CD14-positive monocyte (primary cell): ENCODE data around the gene TMEM45B. TPM values are rescaled to one million over a fixed set of nuclear protein-coding genes. Genes with fewer than 3 reads are reported as not detected.
"Not testable (repeated sequence)": the region's sequence is repeated elsewhere in the genome, so short reads cannot be mapped to it uniquely, and the experiment has no call there.

Experiments used
- DNase-seq, 3 donors: peaks; one replicate each; pipeline ENCODE4 v3.0.0-alpha.2; 2011 to 2022
- H2AFZ ChIP-seq: 2 replicates; pipeline ENCODE4 v1.6.0; 2012; ENCODE audit warnings: mild to moderate bottlenecking, low read depth, low read length, inconsistent platforms; ENCODE audit not compliant: insufficient read depth, poor library complexity, severe bottlenecking
- H3K27ac ChIP-seq, 2 donors: 1 replicate in 1 of 2; 2 replicates in 1 of 2; pipeline ENCODE4 v1.5.1; 2012 to 2013; ENCODE audit warnings: low read length in 2 of 2, control low read depth in 1 of 2, inconsistent platforms in 1 of 2, low read depth in 1 of 2, mild to moderate bottlenecking in 1 of 2
- H3K27me3 ChIP-seq, 2 donors: one replicate each; pipeline versions ENCODE4 v1.6.0 to v1.6.1; 2011 to 2013; ENCODE audit warnings: low read length in 2 of 2; ENCODE audit not compliant: control insufficient read depth in 2 of 2, insufficient read depth in 2 of 2
- H3K36me3 ChIP-seq, 2 donors: replicated peaks in 1 of 2; 1 replicate in 1 of 2; 2 replicates in 1 of 2; pipeline versions ENCODE4 v1.5.1 to v1.6.1; 2012 to 2013; ENCODE audit warnings: low read length in 2 of 2, control low read depth in 1 of 2, inconsistent platforms in 1 of 2, mild to moderate bottlenecking in 1 of 2; ENCODE audit not compliant: insufficient read depth in 2 of 2, control insufficient read depth in 1 of 2
- H3K4me1 ChIP-seq, 2 donors: 1 replicate in 1 of 2; 2 replicates in 1 of 2; pipeline versions ENCODE4 v1.5.1 to v1.6.1; 2012 to 2013; ENCODE audit warnings: low read length in 2 of 2, control low read depth in 1 of 2, inconsistent platforms in 1 of 2, mild to moderate bottlenecking in 1 of 2, moderate library complexity in 1 of 2; ENCODE audit not compliant: insufficient read depth in 2 of 2, control insufficient read depth in 1 of 2
- H3K4me2 ChIP-seq: replicated peaks from 2 replicates; pipeline ENCODE3; 2012; ENCODE audit warnings: low read length, moderate library complexity, mild to moderate bottlenecking; ENCODE audit not compliant: poor library complexity, severe bottlenecking; ENCODE audit errors: extremely low read depth
- H3K4me3 ChIP-seq, 3 experiments: fragments of 200-600 bp in 1 of 3; sonication (generic) in 1 of 3; replicated peaks in 1 of 3; 1 replicate in 2 of 3; 2 replicates in 1 of 3; pipeline ENCODE4 v1.5.1; 2011 to 2013; ENCODE audit warnings: low read length in 3 of 3, mild to moderate bottlenecking in 3 of 3, control low read depth in 2 of 3, low read depth in 2 of 3, inconsistent platforms in 1 of 3, moderate library complexity in 1 of 3
- H3K79me2 ChIP-seq: 2 replicates; pipeline ENCODE4 v1.6.0; 2012; ENCODE audit warnings: mild to moderate bottlenecking, control low read depth, inconsistent platforms, low read length, moderate library complexity; ENCODE audit not compliant: insufficient read depth
- H3K9ac ChIP-seq: 2 replicates; pipeline ENCODE4 v1.6.0; 2017; ENCODE audit warnings: low read length, mild to moderate bottlenecking; ENCODE audit not compliant: insufficient read depth, poor library complexity, severe bottlenecking
- H3K9me3 ChIP-seq, 2 donors: replicated peaks in 1 of 2; 1 replicate in 1 of 2; 2 replicates in 1 of 2; pipeline versions ENCODE4 v1.5.1 to v1.6.1; 2012 to 2013; ENCODE audit warnings: low read length in 2 of 2, control low read depth in 1 of 2; ENCODE audit not compliant: control insufficient read depth in 1 of 2, insufficient read depth in 1 of 2
- H4K20me1 ChIP-seq: 2 replicates; pipeline ENCODE4 v1.6.0; 2012; ENCODE audit warnings: mild to moderate bottlenecking, low read length, control low read depth, moderate library complexity; ENCODE audit not compliant: insufficient read depth
- H3K27ac Mint-ChIP-seq, 7 donors: one replicate each; pipeline ENCODE4 v1.8.0; 2020; ENCODE audit warnings: mild to moderate bottlenecking in 7 of 7, mixed read lengths in 7 of 7, moderate library complexity in 6 of 7, inconsistent platforms in 2 of 7
- H3K27me3 Mint-ChIP-seq, 3 donors: one replicate each; pipeline ENCODE4 v1.8.0; 2021 to 2022; ENCODE audit warnings: low read depth in 3 of 3, mild to moderate bottlenecking in 3 of 3, mixed read lengths in 3 of 3, moderate library complexity in 3 of 3, inconsistent platforms in 1 of 3
- H3K36me3 Mint-ChIP-seq, 2 donors: one replicate each; pipeline ENCODE4 v1.8.0; 2020; ENCODE audit warnings: mixed read lengths in 2 of 2, inconsistent platforms in 1 of 2, mild to moderate bottlenecking in 1 of 2
- H3K4me1 Mint-ChIP-seq: one replicate; pipeline ENCODE4 v1.8.0; 2020; ENCODE audit warnings: mild to moderate bottlenecking, mixed read lengths
- H3K4me3 Mint-ChIP-seq, 2 donors: one replicate each; pipeline ENCODE4 v1.8.0; 2020; ENCODE audit warnings: mild to moderate bottlenecking in 2 of 2, mixed read lengths in 2 of 2, moderate library complexity in 1 of 2
- H3K9me3 Mint-ChIP-seq, 7 donors: one replicate each; pipeline ENCODE4 v1.8.0; 2020 to 2022; ENCODE audit warnings: mixed read lengths in 7 of 7, mild to moderate bottlenecking in 6 of 7, moderate library complexity in 6 of 7, inconsistent platforms in 2 of 7
- WGBS: methylation state at CpG from one replicate; pipeline ENCODE4 v1.1.5; 2013; ENCODE audit warnings: missing lambda C conversion rate; ENCODE audit not compliant: insufficient coverage; 5-methylcytosine and 5-hydroxymethylcytosine counted together
- intact Hi-C, 2 donors: fragments of 100-400 bp; cut with micrococcal nuclease; formaldehyde crosslinking; loops; one replicate each; pipeline versions ENCODE4 v1.15.0 to v1.15.1; 2023
- polyA plus RNA-seq, 3 donors: library from polyadenylated mRNA; depleted of rRNA in 1 of 3; unstranded in 2 of 3; stranded (reverse) in 1 of 3; fragments of 300-500 nt in 2 of 3; fragments of >200 nt in 1 of 3; fragmentation: Illumina TruSeq in 2 of 3; gene quantifications; 1 replicate in 2 of 3; 2 replicates in 1 of 3; pipeline ENCODE4 v1.2.3, GENCODE V29; 2012 to 2021

The TMEM45B gene
- polyA plus RNA-seq, 3 donors: 0.24 to 1.7 (median 0.56) TPM

DNA sequence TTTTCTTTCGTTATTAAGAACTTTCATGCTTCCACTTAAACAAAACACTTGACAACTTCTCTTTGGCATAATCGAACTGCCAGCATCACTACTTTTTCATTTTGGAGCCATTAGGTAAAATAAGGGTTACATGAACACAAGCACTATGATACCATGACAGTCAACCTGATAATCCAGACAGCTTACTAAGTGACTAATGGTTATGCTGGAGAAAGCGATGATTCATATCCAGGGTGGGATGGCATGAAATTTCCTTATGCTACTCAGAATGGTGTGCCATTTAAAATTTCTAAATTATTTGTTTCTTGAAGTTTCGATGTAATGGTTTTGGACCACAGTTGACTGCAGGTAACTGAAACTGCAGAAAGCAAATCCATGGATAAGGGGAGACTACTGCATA lies 15.6 kb downstream of the TMEM45B start:
- not testable (repeated sequence) for H3K4me2 ChIP-seq, H3K27ac ChIP-seq

DNA sequence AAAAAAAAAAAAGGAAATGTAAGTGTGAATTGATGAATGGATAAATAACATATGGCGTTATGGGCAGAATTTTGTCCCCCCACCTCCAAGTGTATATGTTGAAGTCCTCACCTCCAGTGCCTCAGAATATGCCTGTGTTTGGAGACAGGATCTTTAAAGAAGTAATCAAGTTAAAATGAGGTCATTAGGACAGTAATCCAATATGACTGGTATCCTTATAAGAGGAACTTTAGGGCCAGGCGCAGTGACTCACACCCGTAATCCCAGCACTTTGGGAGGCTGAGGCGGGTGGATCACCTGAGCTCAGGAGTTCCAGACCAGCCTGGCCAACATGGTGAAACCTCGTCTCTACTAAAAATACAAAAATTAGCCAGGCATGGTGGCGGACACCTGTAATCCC lies 17.6 kb downstream of the TMEM45B start:
- H4K20me1 ChIP-seq, H3K36me3 Mint-ChIP-seq, H3K4me3 ChIP-seq, H3K4me2 ChIP-seq, H3K79me2 ChIP-seq, H3K4me3 Mint-ChIP-seq, H3K9me3 ChIP-seq, H3K27me3 ChIP-seq, H3K9me3 Mint-ChIP-seq, DNase-seq, H2AFZ ChIP-seq, H3K27ac ChIP-seq, intact Hi-C loops, H3K9ac ChIP-seq, H3K36me3 ChIP-seq, H3K27me3 Mint-ChIP-seq: not testable (repeated sequence)
- WGBS: 83% methylated on average over 2 of the region's 6 CpGs
- Mint-ChIP-seq H3K4me1 (peaks cover 13% of the 10 kb centered on the region), H3K27ac (peak overlapping the region in 1 of 7 donors; percentile 62)
- peaks cover 7 to 10% of the 10 kb centered on the region in 2 donors for H3K4me1 ChIP-seq

More for the DNA sequence above, 15.6 kb downstream of the TMEM45B start:
- H3K9me3 Mint-ChIP-seq, H3K79me2 ChIP-seq, H3K4me3 Mint-ChIP-seq, H3K9ac ChIP-seq, H4K20me1 ChIP-seq, H3K36me3 Mint-ChIP-seq, H3K27me3 Mint-ChIP-seq, H3K36me3 ChIP-seq, H2AFZ ChIP-seq, intact Hi-C loops, H3K27ac Mint-ChIP-seq, H3K9me3 ChIP-seq, H3K27me3 ChIP-seq, H3K4me3 ChIP-seq: not testable (repeated sequence)
- WGBS: 80% methylated on average over 1 of the region's 4 CpGs
- H3K4me1 Mint-ChIP-seq: peaks cover 23% of the 10 kb centered on the region
- H3K4me1 ChIP-seq: peaks cover 25 to 26% of the 10 kb centered on the region in 2 donors
- peak in 2 of 3 donors; percentile 40 to 49 for DNase-seq

DNA sequence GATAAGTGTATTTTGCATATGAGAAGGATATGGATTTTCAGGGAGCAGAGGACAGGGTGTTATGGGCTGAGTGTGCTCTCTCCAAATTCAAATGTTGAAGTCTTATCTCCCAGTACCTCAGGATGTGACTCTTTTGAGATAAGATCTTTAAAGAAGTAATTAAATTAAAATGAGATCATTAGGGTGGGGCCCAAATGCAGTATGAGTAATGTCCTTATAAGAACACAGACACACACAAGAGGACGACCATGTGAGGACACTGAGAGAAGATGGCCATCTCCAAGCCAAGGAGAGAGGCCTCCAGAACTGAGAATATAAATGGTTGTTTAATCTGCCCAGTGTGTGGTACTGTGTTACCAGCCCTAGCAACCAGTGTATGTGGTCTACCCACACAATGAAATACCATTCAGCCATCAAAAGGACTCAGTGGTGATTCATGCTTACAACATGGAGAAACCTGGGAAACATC lies 20.8 kb downstream of the TMEM45B start:
- H4K20me1 ChIP-seq, H3K79me2 ChIP-seq, H3K4me2 ChIP-seq, H3K4me3 Mint-ChIP-seq, H3K27ac ChIP-seq, H3K9me3 ChIP-seq, H3K9ac ChIP-seq, intact Hi-C loops, H2AFZ ChIP-seq, H3K27me3 ChIP-seq, H3K27ac Mint-ChIP-seq, H3K27me3 Mint-ChIP-seq, H3K9me3 Mint-ChIP-seq, H3K4me1 ChIP-seq, H3K36me3 Mint-ChIP-seq, H3K36me3 ChIP-seq, H3K4me3 ChIP-seq: not testable (repeated sequence)
- no CpG with 5 or more reads among the region's 1 CpG for WGBS
- peaks cover 13% of the 10 kb centered on the region for H3K4me1 Mint-ChIP-seq
- peak in 2 of 3 donors; percentile 15 to 33 for DNase-seq
